Measurements from ENCODE around the gene ZYG11B.
"Not testable (repeated sequence)": the region's sequence is repeated elsewhere in the genome, so short reads cannot be mapped to it uniquely, and the experiment has no call there.

The ZYG11B gene

DNA sequence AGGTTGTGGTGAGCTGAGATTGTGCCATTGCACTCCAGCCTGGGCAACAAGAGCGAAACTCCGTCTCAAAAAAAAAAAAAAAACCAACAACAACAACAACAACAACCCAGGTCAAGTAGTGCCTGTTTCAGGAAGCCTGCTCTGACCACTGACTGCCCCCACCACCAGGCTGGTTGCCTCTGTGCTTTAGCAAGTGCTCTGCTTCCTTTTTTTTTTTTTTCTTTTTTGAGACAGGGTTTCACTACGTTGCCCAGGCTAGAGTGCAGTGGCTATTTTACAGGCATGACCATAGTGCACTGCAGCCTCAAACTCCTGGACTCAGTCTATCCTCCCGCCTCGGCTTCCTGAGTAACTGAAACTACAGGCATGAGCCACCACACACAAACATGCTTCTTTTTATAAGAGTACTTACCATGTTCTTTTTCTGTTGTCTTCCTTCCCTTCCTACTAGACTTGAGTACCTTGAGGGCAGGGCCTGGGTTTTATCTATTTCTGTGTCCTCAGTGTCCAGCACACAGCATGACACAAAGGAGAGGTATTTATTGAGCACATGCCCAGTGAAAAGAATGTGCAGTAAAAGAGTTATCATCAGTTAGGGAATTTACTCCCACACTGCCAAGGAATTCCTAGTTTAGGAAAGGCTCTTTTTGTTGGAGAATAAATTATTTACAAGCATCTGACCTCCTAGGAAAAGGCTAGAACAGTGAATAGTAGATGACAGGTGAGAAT, 18.2 kb upstream of the ZYG11B start:
- DNase-seq, result no peak

DNA sequence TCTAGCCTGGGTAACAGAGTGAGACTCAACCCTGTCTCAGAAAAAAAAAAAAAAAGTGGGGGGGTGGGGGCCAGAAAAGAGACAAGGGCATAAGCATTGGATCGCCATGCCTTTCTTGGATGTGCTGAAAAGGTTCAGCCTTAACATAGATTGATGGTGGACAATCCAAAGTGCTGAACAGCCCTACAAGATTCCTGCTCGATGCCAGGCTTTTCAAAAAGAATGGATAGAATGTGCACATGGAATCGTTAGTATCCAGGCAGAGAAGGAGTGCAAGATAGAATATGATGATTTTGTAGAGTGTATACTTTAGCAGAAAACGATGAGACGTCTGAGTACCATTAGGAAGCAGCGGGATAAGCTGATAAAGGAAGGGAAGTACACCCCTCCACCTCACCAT, 17.2 kb upstream of the ZYG11B start:
- no peak for DNase-seq

DNA sequence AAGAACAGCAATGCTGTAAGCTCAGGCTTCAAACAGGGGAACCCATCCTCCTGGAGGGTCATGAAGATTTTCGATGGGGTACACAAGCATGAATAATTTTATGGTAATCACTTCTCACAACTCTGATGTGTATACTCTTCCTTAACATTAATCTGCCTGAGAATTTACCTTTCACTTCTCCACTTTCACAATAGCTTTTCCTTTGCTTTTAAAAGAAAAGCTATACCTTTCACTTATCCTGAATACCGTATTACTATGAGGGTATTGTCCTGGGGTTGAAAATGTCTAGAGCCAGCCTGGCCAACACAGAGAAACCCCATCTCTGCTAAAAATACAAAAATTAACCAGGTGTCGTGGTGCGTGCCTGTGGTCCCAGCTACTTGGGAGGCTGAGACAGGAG, 12.7 kb upstream of the ZYG11B start:
- DNase-seq, result no peak

DNA sequence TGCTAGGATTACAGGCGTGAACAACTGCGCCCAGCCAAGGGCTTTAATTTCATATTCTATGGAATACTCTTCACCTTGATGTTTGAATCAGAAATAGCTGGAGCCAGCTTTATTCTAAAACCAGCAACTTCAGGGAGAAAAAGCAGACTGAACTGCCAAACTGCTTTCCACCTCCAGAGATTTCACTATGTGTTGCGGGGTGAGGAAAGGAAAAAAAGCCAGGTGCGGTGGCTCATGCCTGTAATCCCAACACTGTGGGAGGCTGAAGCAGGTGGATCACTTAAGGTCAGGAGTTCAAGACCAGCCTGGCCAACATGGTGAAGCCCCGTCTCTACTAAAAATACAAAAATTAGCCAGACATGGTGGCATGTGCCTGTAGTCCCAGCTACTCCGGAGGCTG, 11.0 kb upstream of the ZYG11B start:
- DNase-seq, result not testable (repeated sequence)

DNA sequence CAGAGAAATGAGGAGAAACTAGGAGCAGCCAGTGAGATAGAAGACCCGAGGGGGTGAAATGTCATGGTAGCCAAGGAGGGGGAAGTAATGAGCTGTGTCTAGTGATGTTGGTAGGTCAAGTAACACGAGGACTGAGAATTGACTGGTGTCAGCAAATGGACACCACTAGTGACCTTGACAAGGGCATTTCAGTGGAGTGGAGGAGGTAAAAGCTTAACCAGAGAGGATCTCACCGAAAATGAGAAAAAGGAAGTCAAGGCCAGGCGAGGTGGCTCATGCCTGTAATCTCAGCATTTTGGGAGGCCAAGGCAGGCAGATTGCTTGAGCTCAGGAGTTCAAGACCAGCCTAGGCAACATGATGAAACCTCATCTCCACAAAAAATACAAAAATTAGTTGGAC, 3.0 kb upstream of the ZYG11B start:
- no peak for DNase-seq

DNA sequence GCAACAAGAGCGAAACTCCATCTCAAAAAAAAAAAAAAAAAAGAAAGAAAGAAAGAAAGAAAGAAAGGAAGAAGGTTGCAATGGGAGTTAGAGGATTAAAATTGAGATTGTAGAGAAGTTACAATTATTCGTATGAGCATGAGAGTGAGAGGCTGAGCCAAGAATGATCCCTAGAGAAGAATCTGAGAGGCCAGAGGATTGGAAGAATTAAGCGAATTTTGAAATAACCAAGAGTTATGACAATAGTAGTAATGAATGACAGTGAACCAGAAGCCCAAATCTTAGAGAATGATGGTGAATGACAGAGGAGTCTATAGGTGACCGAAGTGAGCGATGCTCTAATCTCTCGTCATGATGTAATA, 369 bp upstream of the ZYG11B start:
- DNase-seq, result no peak

DNA sequence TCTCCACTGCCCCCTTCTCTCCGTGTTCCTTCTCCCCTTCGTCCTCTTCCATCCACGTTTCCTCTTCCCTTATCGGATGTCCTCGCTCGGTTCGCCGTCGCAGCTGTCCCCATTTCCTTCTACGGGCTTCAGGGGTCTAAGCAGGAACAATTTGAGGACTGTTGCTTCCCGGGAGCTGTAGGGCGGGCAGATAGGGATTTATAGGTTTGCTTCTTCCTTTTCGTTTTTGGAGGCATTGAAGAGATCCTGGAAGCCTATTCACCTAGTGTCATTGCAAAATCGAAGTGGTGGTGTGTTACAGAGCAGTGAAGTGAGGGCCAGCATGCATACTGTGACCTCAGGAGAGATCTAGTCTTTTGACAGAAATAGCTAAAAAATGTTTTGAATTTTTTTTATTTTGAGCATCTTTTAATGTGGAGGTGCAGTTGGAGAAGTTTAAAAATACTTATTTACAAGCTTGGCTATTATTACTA, 897 bp downstream of the ZYG11B start:
- no peak for DNase-seq

DNA sequence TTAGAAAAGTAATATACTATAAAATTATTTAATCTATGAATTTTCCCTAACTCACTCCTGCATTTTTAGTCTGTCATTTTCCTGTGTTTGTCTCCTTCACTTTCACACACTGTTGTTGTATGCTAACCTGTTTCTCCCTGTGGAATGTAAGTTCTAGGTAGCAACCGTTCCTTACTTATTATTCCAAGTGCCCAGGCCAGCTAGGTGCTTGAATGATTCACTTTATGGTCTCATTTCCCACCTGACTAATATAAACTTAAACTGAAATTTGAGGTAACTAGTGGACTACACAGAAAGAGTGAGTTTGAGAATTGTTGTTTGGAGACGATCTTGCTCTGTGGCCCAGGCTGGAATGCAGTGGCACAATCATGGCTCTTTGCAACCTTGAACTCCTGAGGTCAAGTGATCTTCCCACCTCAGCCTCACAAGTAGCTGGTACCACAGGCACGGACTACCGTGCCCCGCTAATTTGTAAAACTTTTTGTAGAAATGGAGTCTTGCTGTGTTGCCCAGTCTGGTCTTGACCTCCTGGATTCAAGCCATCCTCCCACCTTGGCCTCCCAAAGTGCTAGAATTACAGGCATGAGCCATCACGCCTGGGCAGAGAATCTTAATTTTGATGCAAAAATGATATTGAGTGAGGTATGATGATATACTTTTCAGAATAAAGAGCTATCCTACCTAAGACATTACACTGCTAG, 1.9 kb downstream of the ZYG11B start:
- no peak for DNase-seq

DNA sequence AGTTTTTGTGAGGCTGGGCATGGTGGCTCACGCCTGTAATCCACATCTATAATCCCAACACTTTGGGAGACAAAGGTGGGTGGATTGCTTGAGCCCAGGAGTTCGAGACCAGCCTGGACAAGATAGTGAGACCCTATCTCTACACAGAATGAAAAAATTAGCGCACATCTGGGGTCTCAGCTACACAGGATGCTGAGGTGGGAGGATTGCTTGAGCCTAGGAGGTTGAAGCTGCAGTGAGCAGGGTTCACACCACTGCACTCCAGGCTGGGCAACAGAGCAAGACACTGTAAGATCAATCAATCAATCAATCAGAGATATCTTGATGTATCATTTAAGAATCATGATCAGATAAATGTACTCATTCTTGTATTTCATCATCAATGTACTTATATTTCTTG, 7.1 kb downstream of the ZYG11B start:
- no peak for DNase-seq

DNA sequence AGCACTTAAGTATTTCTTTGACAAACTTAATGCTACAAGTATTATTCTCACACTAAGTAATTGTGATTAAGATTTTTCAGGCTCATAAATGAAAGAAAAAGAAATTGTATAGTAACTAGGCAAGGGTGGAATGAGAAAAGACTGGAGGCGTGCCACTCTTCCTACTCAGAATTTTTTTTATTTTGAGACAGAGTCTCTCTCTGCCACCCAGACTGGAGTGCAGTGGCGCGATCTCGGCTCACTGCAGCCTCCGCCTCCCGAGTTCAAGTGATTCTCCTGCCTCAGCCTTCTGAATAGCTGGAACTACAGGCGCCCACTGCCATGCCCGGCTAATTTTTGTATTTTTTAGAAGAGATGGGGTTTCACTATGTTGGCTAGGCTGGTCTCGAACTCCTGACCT, 9.1 kb downstream of the ZYG11B start:
- DNase-seq, result not testable (repeated sequence)

DNA sequence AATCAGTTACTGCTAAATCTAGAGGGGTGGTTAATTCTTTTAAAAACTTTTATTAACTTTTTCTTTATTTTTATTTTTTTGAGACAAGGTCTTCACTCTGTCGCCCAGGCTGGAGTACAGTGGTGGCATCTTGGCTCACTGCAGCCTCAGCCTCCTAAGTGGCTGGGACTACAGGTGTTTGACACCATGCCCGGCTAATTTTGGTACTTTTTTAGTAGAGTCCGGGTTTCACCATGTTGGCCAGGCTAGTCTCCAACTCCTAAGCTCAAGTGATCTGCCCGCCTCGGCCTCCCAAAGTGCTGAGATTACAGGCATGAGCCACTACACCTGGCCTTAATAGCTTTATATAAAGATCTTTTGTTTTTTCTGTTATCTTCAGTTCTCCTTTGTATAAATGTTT, 11.9 kb downstream of the ZYG11B start:
- no peak for DNase-seq

DNA sequence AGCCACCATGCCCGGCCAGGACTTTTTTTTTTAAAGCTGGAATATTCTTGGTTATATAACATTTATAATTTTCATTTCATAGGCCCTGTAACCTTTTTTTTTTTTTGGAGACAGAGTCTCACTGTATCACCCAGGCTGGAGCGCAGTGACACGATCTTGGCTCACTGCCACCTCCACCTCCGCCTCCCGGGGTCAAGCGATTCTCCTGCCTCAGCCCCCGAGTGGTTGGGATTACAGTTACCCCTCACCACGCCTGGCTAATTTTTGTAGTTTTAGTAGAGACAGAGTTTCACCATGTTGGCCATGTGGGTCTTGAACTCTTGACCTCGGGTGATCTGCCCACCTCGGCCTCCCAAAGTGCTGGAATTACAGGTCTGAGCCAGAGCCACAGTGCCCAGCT, 12.6 kb downstream of the ZYG11B start:
- no peak for DNase-seq

DNA sequence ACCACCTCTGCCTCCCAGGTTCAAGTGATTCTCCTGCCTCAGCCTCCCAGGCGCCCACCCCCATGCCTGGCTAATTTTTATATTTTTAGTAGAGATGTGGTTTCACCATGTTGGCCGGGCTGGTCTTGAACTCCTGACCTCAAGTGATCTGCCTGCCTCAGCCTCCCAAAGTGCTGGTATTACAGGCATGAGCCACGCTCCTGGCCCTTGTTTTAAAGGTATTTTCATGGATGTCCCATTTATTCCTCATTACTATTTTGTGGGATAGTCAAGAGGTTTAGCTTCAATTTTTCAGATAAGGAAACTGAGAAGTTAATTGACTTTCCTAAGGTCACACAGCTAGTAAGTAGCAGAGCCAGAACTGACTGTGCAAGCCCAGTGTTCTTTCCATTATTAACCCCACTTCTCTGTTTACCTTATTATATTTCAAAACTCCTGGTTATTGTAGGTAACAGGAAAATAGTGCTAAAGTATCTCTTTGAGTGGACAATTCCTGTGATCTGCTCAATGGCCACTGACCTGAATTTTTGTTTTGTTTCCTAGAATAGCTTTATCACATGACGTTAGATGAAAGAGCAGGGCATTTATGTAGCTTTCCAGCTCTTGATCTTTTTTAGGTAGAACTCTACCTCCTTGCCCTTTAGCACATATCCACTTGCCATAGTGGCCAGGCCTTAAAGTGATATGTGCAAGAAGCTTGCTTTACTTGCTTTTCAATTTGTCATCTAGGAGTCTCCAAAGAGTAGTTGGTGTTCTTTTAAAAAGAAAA, 13.6 kb downstream of the ZYG11B start:
- no peak for DNase-seq

DNA sequence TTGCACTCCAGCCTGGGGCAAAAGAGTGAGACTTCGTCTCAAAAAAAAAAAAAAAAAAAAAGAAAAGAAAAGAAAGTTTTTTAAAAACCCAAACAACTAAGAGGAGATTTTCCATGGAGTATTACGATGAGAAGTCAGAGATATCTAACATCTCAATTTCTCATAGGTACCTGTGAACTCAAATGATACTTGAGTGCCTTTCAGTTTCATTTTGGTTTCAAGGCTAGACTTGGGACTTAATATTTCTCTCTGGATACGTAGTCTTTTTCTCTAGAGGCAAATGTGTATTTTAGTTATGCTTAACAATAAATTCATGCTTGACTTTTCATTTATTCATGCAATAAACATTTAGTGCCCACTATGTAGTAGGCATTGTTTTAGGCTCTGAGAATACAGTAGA, 15.0 kb downstream of the ZYG11B start:
- DNase-seq, result no peak

DNA sequence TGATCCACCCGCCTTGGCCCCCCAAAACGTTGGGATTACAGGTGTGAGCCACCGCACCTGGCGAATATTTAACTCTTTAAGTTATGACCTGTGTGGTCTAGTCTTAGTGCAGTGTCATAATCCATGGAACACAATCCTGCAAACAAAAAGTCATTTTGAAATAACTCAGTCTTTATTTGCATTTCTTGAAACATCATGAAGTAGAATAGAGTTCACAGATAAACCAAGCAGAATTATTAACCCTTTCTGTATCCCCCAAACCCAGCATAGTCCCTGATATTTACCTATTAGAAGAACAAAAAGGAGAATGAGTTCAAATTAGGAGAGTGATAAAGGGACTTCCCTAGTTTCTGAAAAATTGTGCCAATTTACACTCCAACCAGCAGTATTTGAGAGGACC, 19.9 kb downstream of the ZYG11B start:
- DNase-seq, result no peak

DNA sequence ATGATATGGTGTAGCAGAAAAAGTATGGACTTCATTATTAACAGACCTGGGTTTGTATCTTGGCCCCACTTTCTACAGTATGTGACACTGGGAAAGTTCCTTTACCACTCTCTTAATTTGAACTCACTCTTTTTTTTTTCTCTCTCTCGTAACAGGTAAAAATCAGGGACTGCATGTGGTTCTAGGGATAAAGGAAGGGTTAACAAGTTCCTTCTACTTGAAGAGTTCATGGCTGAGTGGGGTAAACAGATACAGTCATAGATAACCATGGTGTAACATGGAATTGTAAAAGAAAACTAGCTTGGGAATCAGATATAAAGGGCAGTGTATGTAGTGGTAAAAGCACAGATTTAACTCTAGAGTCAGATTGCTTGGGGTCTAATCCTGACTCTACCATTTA, 21.2 kb downstream of the ZYG11B start:
- DNase-seq, result no peak

DNA sequence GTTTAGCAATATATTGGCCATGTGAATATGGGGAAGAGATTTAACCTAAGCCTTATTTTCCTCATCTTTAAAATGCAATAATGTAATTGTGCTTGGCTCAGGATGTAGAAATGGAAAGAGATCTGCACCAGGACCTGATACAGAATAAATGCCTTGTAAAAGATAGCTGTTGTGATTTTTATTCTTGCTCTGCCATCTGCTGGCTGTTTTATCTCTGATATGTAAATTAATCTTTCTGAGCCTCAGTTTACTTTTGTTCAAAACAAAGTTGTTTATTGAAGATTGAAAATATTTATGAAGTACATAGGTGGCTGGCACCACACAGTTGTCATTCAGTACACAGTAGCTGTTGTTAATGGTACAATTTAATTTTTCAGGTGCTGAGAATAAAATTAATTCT, 21.9 kb downstream of the ZYG11B start:
- DNase-seq, result no peak

DNA sequence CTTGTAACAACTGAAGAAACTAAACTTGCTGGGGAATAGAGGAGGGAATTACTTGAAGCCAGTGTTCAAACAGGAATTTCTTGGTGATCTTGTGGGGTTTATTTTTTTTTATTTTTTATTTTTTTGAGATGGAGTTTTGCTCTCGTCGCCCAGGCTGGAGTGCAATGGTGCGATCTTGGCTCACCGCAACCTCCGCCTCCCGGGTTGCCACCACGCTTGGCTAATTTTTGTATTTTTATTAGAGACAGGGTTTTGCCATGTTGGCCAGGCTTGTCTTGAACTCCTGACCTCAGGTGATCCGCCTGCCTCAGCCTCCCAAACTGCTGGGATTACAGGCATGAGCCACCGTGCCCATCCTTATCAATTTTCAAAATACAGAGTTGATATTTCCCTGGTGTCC, 23.2 kb downstream of the ZYG11B start:
- not testable (repeated sequence) for DNase-seq

DNA sequence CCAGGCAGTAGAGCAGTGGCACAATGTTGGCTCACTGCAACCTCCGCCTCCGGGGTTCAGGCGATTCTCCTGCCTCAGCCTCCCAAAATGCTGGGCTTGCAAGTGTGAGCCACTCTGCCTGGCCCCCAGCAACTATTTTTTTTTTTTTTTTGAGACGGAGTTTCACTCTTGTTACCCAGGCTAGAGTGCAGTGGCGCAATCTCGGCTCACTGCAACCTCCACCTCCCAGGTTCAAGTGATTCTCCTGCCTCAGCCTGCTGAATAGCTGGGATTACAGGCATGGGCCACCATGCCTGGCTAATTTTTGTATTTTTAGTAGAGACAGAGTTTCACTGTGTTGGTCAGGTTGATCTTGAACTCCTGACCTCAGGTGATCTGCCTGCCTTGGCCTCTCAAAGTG, 23.9 kb downstream of the ZYG11B start:
- not testable (repeated sequence) for DNase-seq

DNA sequence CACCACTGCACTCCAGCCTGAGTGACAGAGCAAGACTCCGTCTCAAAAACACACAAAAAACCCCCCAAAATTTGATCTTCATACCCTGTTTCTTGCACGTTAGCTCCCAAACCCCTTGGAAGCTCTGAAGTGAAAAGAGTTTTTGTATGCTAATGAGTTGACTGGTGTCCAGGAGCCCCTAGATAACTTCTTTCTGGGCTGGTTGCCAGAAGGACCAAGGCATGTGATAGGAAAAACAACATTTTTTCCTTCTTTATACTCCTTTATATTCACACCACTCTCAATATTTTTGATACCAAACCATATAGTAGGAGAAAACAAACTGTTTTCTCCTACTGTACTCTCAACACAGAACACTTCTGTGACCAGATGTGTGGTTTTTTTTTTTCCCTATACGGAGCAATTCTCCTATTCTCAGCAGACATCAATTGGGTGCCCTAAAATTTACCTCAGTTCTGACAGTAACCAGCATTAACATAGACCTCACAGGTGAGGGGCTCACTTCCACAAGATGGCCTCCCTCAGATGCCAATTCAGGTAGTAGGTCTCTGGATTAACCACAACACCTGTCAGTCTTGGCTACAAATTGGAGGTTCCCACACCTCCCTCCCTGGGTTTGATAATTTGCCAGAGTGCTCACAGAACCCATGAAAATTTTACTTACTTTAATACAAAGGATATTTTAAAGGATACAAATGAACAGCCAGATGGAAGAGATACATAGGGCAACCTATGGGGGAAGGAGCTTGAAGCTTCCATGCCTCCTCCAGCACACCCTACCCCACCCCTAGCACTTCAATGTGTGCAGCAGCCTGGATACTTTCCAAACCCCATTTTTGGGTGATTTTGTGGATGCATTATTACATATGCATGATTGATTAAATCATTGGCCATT, 25.6 kb downstream of the ZYG11B start:
- DNase-seq, result no peak

DNA sequence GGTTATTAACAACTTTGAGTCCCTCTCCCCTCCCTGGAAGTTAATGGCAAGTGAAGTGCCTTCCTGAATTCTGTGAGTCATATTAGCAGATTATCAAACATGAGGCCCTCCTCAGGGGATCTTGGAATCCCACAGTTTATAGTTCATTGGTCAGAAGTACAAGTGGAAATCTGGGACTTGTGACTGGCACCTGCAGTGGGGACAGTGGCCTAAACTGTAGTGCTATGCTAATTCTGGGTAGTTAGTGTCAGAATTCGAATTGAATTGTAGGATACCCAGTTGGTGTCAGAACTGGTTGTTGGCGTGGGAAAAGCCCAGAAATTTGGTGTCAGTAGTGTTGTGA, 26.2 kb downstream of the ZYG11B start:
- DNase-seq, result no peak

DNA sequence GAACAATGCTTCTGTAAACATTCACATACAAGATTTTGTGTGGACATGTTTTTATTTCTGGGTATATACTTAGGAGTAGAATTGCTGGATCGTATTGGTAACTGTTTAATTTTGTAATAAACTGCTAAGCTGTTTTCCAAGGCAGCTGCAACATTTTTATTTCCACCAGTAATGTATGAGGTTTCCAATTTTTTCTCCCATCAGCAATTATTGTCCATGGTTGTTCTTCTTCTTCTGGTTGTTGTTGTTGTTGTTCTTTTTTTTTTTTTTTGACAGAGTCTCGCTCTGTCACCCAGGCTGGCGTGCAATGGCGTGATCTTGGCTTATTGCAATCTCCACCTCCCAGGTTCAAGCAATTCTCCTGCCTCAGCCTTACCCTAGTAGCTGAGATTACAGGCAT, 26.9 kb downstream of the ZYG11B start:
- no peak for DNase-seq

DNA sequence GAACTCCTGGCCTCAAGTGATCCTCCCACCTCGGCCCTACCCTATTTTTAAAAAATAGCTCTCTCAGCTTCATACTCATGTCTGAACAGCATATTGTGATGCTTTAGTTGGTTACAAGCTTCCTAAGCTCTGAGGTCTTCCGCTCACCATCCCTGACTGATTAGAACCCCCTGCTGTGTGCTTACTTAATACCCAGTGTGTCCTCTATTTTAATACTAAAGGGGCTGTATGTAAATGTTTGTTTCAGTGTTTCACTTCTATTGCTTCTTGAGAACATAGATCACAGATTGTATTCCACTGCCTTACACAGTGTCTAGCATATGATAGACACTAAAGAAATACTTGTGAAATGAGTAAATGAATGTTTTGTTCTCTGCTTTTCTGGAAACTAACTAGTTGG, 29.8 kb downstream of the ZYG11B start:
- no peak for DNase-seq

All from activated CD4-positive, alpha-beta T cell treated with anti-CD3 and anti-CD28 coated beads, Interleukin-2, amount 50 U/mL, for 1 hour (primary cell).